ENCODE measurements around the gene NIPAL1.

NIPAL1 gene

DNA sequence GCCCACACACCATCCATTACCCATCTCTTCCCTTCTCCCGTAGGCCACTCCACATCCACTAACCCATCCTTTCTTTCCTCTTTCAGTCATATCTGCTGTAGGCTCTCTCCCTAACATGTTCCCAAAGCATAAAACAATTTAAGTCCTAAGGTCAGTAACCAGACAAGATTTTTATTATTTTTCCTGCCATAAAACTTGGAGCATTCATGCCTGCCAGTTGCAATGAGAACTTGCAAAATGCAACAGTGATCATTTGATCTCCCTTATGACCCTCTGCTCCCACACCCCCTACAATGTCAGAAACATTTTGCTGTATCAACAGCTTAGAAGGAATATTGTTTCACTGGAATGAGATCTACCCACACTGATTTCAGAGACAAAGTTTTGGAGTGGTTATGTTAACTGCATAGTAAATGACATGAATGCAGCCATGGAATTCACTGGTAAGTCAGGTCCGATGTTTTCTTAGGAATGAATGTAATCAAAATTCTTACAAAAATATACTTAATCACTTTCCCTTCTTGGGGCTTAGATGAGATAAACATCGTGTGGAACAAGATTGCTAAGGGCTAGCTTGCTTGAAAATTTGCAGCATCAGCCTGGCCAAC, 5.7 kb downstream of the NIPAL1 start:
- DNase-seq (ENCODE audit: insufficient read length, low spot score) (no peak), FAIRE-seq (no peak)
- no peak for TF ChIP-seq TAF1 (IDR thresholded peaks at IDR 0.05; ENCODE audit: low read depth, low read length)
- TF ChIP-seq POU2F2 (IDR thresholded peaks at IDR 0.05; ENCODE audit: low read depth, low read length) = no peak
- TF ChIP-seq POLR2A (IDR thresholded peaks at IDR 0.05; ENCODE audit: low read depth, low read length) = no peak
- TF ChIP-seq SPI1 (IDR thresholded peaks at IDR 0.05; ENCODE audit: low read depth, low read length) = no peak
- TF ChIP-seq PAX5 (IDR thresholded peaks at IDR 0.05; ENCODE audit: insufficient read depth, low read length, severe bottlenecking) = no peak
- no peak for TF ChIP-seq POLR2AphosphoS5 (IDR thresholded peaks at IDR 0.05; ENCODE audit: low read depth, low read length)

GRCh38 chr4:48024522-48024921, 8.0 kb downstream of the NIPAL1 start:
- FAIRE-seq = no peak
- TF ChIP-seq POLR2AphosphoS5 (IDR thresholded peaks at IDR 0.05; ENCODE audit: low read depth, low read length) = no peak
- no peak for TF ChIP-seq TAF1 (IDR thresholded peaks at IDR 0.05; ENCODE audit: low read depth, low read length)
- no peak for TF ChIP-seq PAX5 (IDR thresholded peaks at IDR 0.05; ENCODE audit: insufficient read depth, low read length, severe bottlenecking)
- no peak for TF ChIP-seq POLR2A (IDR thresholded peaks at IDR 0.05; ENCODE audit: low read depth, low read length)
- no peak for TF ChIP-seq SPI1 (IDR thresholded peaks at IDR 0.05; ENCODE audit: low read depth, low read length)
- TF ChIP-seq POU2F2 (IDR thresholded peaks at IDR 0.05; ENCODE audit: low read depth, low read length) = no peak
- no peak for DNase-seq (ENCODE audit: insufficient read length, low spot score)

GRCh38 chr4:48025005-48025404, 8.4 kb downstream of the NIPAL1 start:
- DNase-seq (ENCODE audit: insufficient read length, low spot score) (no peak), FAIRE-seq (peak; percentile 54)
- TF ChIP-seq POLR2A (IDR thresholded peaks at IDR 0.05; ENCODE audit: low read depth, low read length) (no peak), PAX5 (IDR thresholded peaks at IDR 0.05; ENCODE audit: insufficient read depth, low read length, severe bottlenecking) (no peak), POU2F2 (IDR thresholded peaks at IDR 0.05; ENCODE audit: low read depth, low read length) (no peak), POLR2AphosphoS5 (IDR thresholded peaks at IDR 0.05; ENCODE audit: low read depth, low read length) (no peak), SPI1 (IDR thresholded peaks at IDR 0.05; ENCODE audit: low read depth, low read length) (no peak), TAF1 (IDR thresholded peaks at IDR 0.05; ENCODE audit: low read depth, low read length) (no peak)

DNA sequence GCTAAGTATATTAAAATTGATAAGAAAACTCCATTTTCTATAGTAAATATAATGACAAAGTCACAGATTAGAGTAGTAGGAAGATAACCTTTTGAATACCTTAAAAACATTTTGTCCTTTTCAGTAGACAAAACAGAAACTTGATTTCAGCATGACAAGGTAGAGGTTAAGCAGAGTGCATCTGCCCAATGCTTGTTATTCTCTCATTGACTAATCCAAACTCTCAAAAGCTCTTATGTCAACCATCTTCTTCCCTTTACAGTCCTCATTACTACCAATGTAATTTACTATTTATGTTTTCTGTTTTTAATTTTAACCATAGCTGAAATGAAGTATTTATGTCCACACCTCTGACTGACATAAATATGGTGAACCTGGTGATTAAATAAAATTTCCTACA, 11.1 kb downstream of the NIPAL1 start:
- TF ChIP-seq PAX5 (IDR thresholded peaks at IDR 0.05; ENCODE audit: insufficient read depth, low read length, severe bottlenecking) (no peak), SPI1 (IDR thresholded peaks at IDR 0.05; ENCODE audit: low read depth, low read length) (no peak), POU2F2 (IDR thresholded peaks at IDR 0.05; ENCODE audit: low read depth, low read length) (no peak), POLR2A (IDR thresholded peaks at IDR 0.05; ENCODE audit: low read depth, low read length) (no peak), POLR2AphosphoS5 (IDR thresholded peaks at IDR 0.05; ENCODE audit: low read depth, low read length) (no peak), TAF1 (IDR thresholded peaks at IDR 0.05; ENCODE audit: low read depth, low read length) (no peak)
- DNase-seq (ENCODE audit: insufficient read length, low spot score) (no peak), FAIRE-seq (peak; percentile 64)

DNA sequence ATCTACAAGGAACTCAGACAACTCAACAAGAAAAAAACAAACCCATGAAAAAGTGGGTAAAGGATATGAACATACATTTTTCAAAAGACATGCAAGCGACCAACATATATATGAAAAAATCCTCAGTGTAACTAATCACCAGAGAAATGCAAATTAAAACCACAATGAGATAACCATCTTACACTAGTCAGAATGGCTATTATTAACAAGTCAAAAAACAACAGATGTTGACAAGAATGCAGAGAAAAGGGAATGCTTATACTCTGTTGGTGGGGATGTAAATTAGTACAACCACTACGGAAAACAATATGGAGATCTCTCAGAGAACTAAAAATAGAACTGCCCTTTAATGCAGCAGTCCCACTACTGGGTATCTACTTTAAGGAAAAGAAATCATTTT, 12.1 kb downstream of the NIPAL1 start:
- DNase-seq (ENCODE audit: insufficient read length, low spot score) = no peak
- peak; percentile 84 for FAIRE-seq
- TF ChIP-seq POLR2AphosphoS5 (IDR thresholded peaks at IDR 0.05; ENCODE audit: low read depth, low read length) = no peak
- no peak for TF ChIP-seq SPI1 (IDR thresholded peaks at IDR 0.05; ENCODE audit: low read depth, low read length)
- no peak for TF ChIP-seq TAF1 (IDR thresholded peaks at IDR 0.05; ENCODE audit: low read depth, low read length)
- TF ChIP-seq POU2F2 (IDR thresholded peaks at IDR 0.05; ENCODE audit: low read depth, low read length) = 0 out of 2 replicates have a peak, but pooled peaks have one; percentile 14

- FAIRE-seq (peak; percentile 66), DNase-seq (ENCODE audit: insufficient read length, low spot score) (no peak)
- TF ChIP-seq POLR2AphosphoS5 (IDR thresholded peaks at IDR 0.05; ENCODE audit: low read depth, low read length) (no peak), SPI1 (IDR thresholded peaks at IDR 0.05; ENCODE audit: low read depth, low read length) (0 out of 2 replicates have a peak, but pooled peaks have one; percentile 14)
Observed at GRCh38 chr4:48030470-48030869, 13.9 kb downstream of the NIPAL1 start.

DNA sequence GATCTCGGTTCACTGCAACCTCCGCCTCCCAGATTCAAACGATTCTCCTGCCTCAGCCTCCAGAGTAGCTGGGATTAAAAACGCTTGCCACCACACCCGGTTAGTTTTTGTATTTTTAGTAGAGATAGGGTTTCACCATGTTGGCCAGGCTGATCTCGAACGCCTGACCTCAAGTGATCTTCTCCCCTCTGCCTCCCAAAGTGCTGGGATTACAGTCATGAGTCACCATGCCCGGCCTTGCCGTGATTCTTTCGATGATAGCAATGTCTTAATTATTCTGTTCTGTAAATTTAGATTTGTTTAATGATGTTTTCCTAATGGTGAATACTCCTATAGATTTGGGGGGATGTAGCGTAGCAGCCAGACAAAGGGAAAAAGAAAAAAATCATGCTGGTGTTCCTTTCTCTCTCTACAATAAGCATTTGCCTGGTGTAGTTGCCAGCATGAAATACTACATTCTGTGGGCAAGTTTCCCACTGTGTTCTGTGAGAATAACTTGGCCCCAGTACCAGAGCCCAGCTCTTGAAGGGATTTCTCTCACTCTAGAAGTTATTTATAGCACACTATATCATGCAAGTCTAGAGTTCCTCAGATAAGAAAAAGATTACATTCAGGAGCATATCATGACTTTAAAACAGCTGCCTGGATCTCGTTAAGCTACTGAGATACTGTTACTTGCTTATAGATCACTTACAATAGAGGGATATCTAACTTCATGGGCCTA, 15.4 kb downstream of the NIPAL1 start:
- no peak for FAIRE-seq
- DNase-seq (ENCODE audit: insufficient read length, low spot score) = no peak

GRCh38 chr4:48032721-48033120, 16.1 kb downstream of the NIPAL1 start:
- FAIRE-seq (no peak), DNase-seq (ENCODE audit: insufficient read length, low spot score) (no peak)
- TF ChIP-seq POLR2AphosphoS5 (IDR thresholded peaks at IDR 0.05; ENCODE audit: low read depth, low read length) (no peak), POU2F2 (IDR thresholded peaks at IDR 0.05; ENCODE audit: low read depth, low read length) (no peak), SPI1 (IDR thresholded peaks at IDR 0.05; ENCODE audit: low read depth, low read length) (no peak), TAF1 (IDR thresholded peaks at IDR 0.05; ENCODE audit: low read depth, low read length) (no peak), POLR2A (IDR thresholded peaks at IDR 0.05; ENCODE audit: low read depth, low read length) (no peak), PAX5 (IDR thresholded peaks at IDR 0.05; ENCODE audit: insufficient read depth, low read length, severe bottlenecking) (no peak)

More for the DNA sequence above, 15.4 kb downstream of the NIPAL1 start:
- no peak for TF ChIP-seq TAF1 (IDR thresholded peaks at IDR 0.05; ENCODE audit: low read depth, low read length)
- no peak for TF ChIP-seq SPI1 (IDR thresholded peaks at IDR 0.05; ENCODE audit: low read depth, low read length)
- no peak for TF ChIP-seq POU2F2 (IDR thresholded peaks at IDR 0.05; ENCODE audit: low read depth, low read length)
- no peak for TF ChIP-seq POLR2AphosphoS5 (IDR thresholded peaks at IDR 0.05; ENCODE audit: low read depth, low read length)
- no peak for TF ChIP-seq POLR2A (IDR thresholded peaks at IDR 0.05; ENCODE audit: low read depth, low read length)
- no peak for TF ChIP-seq PAX5 (IDR thresholded peaks at IDR 0.05; ENCODE audit: insufficient read depth, low read length, severe bottlenecking)

DNA sequence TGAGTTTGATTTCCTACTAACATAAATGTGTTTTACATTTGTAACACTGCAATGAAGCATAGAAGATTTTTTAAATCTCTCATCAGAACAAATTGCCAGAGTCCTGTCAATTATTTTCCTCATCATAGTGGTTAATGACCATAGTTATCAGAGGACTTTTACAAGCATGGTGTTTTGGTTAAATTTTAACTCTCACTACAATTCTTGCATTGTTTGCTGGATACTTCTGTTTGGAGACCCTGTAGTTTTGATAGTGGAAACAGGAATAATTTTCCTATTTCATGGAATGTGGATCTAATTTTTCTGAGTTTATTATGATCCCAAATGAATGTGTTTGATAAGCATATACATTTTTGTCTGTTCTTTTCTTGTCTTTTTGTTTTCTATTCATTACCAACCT, 16.8 kb downstream of the NIPAL1 start:
- TF ChIP-seq POU2F2 (IDR thresholded peaks at IDR 0.05; ENCODE audit: low read depth, low read length) (no peak), PAX5 (IDR thresholded peaks at IDR 0.05; ENCODE audit: insufficient read depth, low read length, severe bottlenecking) (no peak), TAF1 (IDR thresholded peaks at IDR 0.05; ENCODE audit: low read depth, low read length) (no peak), POLR2AphosphoS5 (IDR thresholded peaks at IDR 0.05; ENCODE audit: low read depth, low read length) (no peak), SPI1 (IDR thresholded peaks at IDR 0.05; ENCODE audit: low read depth, low read length) (no peak), POLR2A (IDR thresholded peaks at IDR 0.05; ENCODE audit: low read depth, low read length) (no peak)
- DNase-seq (ENCODE audit: insufficient read length, low spot score) (no peak), FAIRE-seq (no peak)

Measured in GM12891 (cell line).